Measurements from ENCODE around the gene CDKN3.
A peak's percentile ranks its signal among the peaks of the same experiment; 100 is the strongest.
"Not testable (repeated sequence)": the region's sequence is repeated elsewhere in the genome, so short reads cannot be mapped to it uniquely, and the experiment has no call there.

CDKN3 gene

DNA sequence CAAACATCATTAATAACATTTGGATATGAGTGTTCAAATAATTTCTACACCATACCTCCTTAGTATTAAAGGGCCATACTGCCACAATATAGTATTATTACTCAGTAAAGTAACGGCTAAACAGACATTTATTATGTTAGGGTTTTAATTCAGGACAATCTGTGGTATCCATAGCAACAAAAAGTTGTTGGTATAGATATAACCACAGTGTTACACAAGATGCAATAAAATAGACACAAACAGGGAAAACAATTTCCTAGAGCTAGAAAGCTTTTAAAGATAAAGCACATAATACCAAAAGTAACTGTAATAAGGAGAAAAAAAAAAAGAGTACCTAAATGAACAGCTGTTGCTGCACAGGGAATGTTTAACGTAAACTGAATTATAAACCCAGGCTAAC lies 28.3 kb downstream of the CDKN3 start:
- peaks cover 8% of the 10 kb centered on the region for H3K36me3 ChIP-seq (ENCODE audit: insufficient read depth, low read length)
- H3K9ac ChIP-seq (ENCODE audit: low read depth, low read length): no peak overlapping the region
- no peaks in the 10 kb centered on the region for H3K4me1 ChIP-seq (ENCODE audit: insufficient read depth, low read length)
- H3K9me3 ChIP-seq (ENCODE audit: control insufficient read depth, insufficient read depth, low read length): no peaks in the 10 kb centered on the region

DNA sequence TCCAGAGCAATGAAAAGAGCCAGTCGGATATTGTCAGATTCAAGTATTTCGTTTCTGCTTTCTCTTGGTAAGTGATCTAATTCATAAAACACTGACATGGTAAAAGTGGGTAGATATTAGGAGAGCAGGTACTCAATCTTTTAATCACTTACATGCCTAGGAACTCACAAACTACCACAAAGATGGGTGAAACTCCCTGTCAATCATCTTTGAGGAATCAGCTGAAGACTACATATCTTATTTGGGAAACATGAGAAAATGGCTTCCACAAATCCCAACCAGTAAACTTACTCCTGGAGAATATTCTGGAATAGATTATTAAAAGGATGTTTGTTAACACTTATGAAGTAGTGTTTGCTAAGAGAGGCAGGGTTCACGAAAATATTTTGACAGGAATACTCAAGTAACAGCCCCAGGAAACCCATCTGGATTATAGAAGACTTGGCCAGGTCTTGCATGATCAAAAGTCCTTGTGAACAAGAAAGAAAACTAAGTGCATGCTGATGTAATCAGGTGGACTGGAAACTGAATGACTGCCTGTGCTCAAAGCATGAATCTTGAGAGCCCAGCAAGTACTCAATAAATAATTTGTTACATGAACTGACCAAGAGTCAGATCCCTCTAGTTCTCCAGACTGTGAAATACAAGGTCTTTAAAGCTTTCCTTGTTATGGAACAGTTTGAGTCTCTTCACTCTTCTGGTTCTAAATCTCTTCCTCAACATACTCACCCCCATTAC lies 28.9 kb downstream of the CDKN3 start:
- H3K9me3 ChIP-seq (ENCODE audit: control insufficient read depth, insufficient read depth, low read length): no peaks in the 10 kb centered on the region
- no peak overlapping the region for H3K9ac ChIP-seq (ENCODE audit: low read depth, low read length)
- H3K36me3 ChIP-seq (ENCODE audit: insufficient read depth, low read length): peaks cover 8% of the 10 kb centered on the region
- H3K4me1 ChIP-seq (ENCODE audit: insufficient read depth, low read length): no peaks in the 10 kb centered on the region

DNA sequence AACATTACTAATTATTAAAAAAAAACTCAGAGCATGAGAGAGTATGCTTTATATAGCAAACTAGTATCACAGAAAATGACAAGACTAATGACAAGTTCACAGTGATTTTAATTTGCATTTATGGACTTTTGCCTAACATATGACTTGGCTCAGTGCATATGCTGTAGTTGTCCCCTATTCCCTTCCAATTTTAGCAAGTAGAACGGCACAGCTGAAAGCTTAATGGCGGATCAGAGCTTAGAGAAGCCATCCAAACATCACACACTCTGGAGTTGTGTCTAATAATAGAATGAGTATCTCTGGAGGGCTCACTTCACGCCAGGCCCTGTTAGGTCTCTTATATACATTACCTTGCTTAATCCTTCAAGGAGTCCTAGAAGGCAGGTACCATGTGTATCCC lies 31.1 kb downstream of the CDKN3 start:
- H3K36me3 ChIP-seq (ENCODE audit: insufficient read depth, low read length): peaks cover 8% of the 10 kb centered on the region
- H3K9me3 ChIP-seq (ENCODE audit: control insufficient read depth, insufficient read depth, low read length): no peaks in the 10 kb centered on the region
- H3K4me1 ChIP-seq (ENCODE audit: insufficient read depth, low read length): peaks cover 4% of the 10 kb centered on the region; the same call in 1 of the 2 replicates
- H3K9ac ChIP-seq (ENCODE audit: low read depth, low read length): no peak overlapping the region

DNA sequence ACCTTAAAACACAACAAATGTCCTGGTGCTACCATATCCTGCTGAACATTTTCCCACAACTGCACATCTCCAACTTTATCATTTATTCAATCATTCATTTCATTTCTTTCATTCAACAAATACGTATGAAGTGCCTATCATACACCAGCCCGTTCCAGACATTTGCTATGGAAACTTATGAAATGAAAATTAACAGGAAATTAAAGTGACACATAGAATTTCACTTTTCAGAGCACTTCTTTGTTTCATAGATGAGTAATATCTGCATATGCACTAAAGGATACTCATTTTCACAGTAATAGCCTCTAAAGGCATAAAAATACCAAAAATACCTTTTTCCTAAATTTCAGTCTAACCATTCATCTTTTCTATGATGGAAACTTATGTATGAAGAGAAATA lies 31.7 kb downstream of the CDKN3 start:
- H3K9me3 ChIP-seq (ENCODE audit: control insufficient read depth, insufficient read depth, low read length): no peaks in the 10 kb centered on the region
- H3K9ac ChIP-seq (ENCODE audit: low read depth, low read length): no peak overlapping the region
- H3K36me3 ChIP-seq (ENCODE audit: insufficient read depth, low read length): peaks cover 8% of the 10 kb centered on the region
- H3K4me1 ChIP-seq (ENCODE audit: insufficient read depth, low read length): peaks cover 4% of the 10 kb centered on the region; the same call in 1 of the 2 replicates

DNA sequence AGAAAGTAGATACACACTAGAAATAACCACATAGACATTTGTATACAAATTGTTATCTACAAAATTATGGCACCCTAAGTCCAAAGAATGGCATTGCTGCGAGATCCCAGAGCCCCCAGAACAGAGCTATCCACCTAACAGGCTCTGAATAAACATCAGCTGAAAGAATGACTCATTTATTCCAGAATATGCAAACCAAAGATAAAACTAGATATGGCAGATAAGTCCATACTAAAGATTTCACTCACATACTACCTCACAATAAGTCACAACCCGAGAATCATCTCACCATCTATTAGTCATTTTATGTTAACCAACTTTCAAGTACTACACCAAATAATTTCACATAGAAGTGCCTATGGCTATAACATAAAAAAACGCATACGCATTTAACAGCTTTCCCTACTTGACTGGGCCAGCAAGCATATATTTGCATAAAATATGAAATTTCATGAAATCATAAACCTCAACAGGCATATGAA lies 38.7 kb downstream of the CDKN3 start:
- H3K9ac ChIP-seq (ENCODE audit: low read depth, low read length): no peak overlapping the region
- H3K9me3 ChIP-seq (ENCODE audit: control insufficient read depth, insufficient read depth, low read length): no peaks in the 10 kb centered on the region
- no peaks in the 10 kb centered on the region; the same call in 1 of the 2 replicates for H3K36me3 ChIP-seq (ENCODE audit: insufficient read depth, low read length)
- H3K4me1 ChIP-seq (ENCODE audit: insufficient read depth, low read length): peaks cover 24% of the 10 kb centered on the region

DNA sequence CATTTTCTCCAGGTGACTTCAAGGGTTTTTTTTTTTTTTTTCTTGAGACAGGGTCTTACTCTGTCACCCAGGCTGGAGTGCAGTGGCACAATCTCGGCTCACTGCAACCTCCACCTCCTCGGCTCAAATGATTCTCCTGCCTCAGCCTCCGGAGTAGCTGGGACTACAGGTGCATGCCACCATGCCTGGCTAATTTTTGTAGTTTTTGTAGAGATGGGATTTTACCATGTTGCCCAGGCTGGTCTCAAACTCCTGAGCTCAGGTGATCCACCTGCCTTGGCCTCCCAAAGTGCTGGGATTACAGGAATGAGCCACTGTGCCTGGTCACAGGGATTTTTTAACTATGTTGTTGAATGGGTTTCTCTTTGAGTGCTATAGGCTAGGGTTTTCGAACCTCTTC lies 41.1 kb downstream of the CDKN3 start:
- H3K4me1 ChIP-seq (ENCODE audit: insufficient read depth, low read length): peaks cover 20% of the 10 kb centered on the region
- H3K9me3 ChIP-seq (ENCODE audit: control insufficient read depth, insufficient read depth, low read length); H3K36me3 ChIP-seq (ENCODE audit: insufficient read depth, low read length); H3K9ac ChIP-seq (ENCODE audit: low read depth, low read length): not testable (repeated sequence)

DNA sequence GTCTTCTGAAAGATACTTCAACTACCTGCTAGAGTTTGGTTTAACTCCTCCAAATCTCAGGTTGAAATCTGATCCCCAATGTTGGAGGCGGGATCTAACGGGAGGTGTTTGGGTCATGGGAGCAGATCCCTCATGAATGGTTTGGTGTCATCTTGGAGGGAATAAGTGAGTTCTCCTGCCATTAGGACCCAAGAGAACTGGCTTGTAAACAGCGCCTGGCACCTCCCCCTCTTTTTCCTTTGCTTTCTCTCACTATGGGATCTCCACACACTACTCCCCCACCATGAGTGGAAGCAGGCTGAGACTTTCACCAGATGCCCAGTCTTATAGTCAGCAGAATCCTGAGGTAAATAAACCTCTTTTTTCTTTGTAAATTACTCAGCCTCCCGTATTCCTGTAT lies 41.9 kb downstream of the CDKN3 start:
- Histone ChIP-seq H3K4me1 (ENCODE audit: insufficient read depth, low read length) (peaks cover 20% of the 10 kb centered on the region), H3K36me3 (ENCODE audit: insufficient read depth, low read length) (no peaks in the 10 kb centered on the region), H3K9ac (ENCODE audit: low read depth, low read length) (no peak overlapping the region; the same call in 1 of the 2 replicates), H3K9me3 (ENCODE audit: control insufficient read depth, insufficient read depth, low read length) (no peaks in the 10 kb centered on the region)

DNA sequence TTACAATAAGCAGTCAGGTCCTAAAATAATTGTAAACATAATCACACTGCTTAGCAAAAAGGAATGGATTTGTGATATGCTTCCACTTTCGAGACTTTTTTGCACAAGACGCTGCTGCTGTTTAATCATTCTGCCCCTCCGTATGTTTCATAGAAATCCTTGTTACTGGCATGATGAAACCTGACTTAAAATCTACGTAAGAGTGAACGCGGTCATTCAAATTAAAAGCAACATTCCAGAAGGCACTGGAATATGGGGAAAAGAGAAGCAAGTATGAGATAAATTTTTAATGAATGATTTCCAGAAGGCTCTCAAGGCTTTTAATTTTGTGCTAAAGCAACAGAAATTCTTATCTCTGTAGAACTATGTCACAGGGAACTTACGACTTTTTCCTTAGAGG lies 43.2 kb downstream of the CDKN3 start:
- H3K36me3 ChIP-seq (ENCODE audit: insufficient read depth, low read length): no peaks in the 10 kb centered on the region
- H3K9me3 ChIP-seq (ENCODE audit: control insufficient read depth, insufficient read depth, low read length): no peaks in the 10 kb centered on the region
- peak overlapping the region; percentile 86 for H3K9ac ChIP-seq (ENCODE audit: low read depth, low read length)
- peaks cover 20% of the 10 kb centered on the region for H3K4me1 ChIP-seq (ENCODE audit: insufficient read depth, low read length)

DNA sequence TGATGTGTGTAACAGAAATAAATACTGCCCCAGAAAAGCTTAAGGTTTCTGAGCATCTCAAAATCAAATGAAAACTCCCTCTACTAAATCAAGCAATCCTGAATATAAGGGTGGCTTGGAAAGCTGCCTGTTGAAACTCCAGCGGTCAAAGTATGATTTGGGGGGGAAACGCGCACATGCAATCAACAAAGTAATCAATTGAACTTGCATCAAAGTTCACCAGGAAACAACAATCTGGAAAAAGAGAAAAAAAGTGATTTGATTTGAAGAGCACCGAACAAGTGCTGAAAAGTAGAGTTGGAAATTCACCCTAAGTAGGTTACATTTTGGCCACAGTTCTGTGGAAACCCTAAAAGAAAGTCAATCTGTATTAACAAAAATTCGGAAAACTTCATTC lies 43.7 kb downstream of the CDKN3 start:
- H3K4me1 ChIP-seq (ENCODE audit: insufficient read depth, low read length): peaks cover 20% of the 10 kb centered on the region

DNA sequence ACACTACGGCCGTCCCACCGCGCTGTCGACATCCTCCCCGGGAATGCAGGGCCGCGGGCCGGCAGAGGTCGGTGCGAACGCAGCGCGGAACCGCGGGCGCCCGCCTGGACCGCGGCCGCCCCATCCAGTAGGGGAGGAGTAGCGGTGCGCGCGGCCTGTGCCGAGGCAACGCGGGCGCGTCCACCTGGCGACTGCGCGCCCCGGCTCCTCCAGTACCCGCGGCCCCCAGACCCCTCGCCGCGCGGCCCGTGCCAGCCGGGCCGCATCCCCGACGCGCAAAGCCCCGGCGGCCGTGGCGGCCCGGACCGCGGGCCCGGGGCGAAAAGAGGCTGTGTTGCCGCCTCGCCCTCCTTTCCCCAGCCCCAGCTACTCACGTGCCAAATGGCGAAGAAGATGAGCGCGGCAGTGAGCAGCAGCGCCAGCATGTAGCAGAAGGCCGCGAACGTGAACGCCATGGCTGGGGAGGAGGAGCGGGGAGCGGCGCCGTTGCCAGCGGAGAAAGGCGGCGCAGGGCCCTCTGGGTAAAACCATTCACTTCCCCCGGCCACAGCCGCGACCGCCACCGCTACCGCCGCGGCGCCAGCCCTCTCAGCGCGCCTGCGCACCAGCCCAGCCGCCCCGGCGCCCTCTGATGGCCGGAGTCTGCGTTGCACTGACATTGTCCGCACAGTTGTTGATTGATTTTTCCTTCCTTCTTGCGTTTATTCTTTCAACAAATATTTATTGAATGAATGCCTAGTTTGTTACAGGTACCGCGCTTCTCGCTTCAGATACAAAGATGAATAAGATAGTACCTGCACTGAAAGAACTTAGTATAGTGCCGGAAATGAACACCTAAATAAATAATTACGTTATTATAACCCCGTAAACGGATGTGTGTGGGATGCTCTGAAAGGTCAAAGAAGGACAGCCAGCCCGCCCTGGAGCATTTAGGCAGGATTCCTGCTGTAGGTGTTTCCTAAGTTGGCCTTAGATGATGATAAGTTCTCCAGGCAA lies 44.4 kb downstream of the CDKN3 start, which contains the start of gene CNIH1:
Gene CNIH1 (minus strand): TSS at position 502 of the 996 bp plus-strand sequence. CDS start 47 bp downstream, at position 455.
- Histone ChIP-seq H3K4me1 (ENCODE audit: insufficient read depth, low read length) (peaks cover 20% of the 10 kb centered on the region), H3K36me3 (ENCODE audit: insufficient read depth, low read length) (no peaks in the 10 kb centered on the region), H3K9me3 (ENCODE audit: control insufficient read depth, insufficient read depth, low read length) (no peaks in the 10 kb centered on the region), H3K9ac (ENCODE audit: low read depth, low read length) (peak within 1 kb of the TSS; percentile 86)

More for the DNA sequence above, 43.7 kb downstream of the CDKN3 start:
- Histone ChIP-seq H3K9me3 (ENCODE audit: control insufficient read depth, insufficient read depth, low read length) (no peaks in the 10 kb centered on the region), H3K36me3 (ENCODE audit: insufficient read depth, low read length) (no peaks in the 10 kb centered on the region), H3K9ac (ENCODE audit: low read depth, low read length) (peak overlapping the region; percentile 86)

DNA sequence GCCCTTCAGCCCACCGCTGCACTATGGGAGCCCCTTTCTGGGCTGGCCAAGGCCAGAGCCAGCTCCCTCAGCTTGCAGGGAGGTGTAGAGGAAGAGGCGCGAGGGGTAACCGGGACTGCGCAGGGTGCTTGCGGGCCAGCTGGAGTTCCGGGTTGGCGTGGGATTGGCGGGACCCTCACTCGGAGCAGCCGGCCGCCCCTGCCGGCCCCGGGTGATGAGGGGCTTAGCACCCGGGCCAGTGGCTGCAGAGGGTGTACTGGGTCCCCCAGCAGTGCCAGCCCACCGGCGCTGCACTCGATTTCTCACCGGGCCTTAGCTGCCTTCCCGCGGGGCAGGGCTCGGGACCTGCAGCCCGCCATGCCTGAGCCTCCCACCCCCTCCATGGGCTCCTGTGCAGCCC lies 46.2 kb downstream of the CDKN3 start:
- H3K9me3 ChIP-seq (ENCODE audit: control insufficient read depth, insufficient read depth, low read length); H3K36me3 ChIP-seq (ENCODE audit: insufficient read depth, low read length); H3K9ac ChIP-seq (ENCODE audit: low read depth, low read length): not testable (repeated sequence)
- H3K4me1 ChIP-seq (ENCODE audit: insufficient read depth, low read length): peaks cover 12% of the 10 kb centered on the region

DNA sequence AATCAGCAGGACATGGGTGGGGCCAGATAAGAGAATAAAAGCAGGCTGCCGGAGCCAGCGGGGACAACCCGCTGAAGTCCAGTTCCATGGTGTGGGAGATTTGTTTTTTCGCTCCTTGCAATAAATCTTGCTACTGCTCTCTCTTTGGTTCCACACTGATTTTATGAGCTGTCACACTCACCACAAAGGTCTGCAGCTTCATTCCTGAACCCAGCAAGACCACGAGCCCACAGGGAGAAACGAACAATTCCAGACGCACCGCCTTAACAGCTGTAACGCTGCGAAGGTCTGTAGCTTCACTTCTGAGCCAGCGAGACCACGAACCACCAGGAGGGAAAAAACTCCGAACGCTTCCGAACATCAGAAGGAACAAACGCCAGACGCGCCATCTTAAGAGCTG lies 47.2 kb downstream of the CDKN3 start:
- Histone ChIP-seq H3K4me1 (ENCODE audit: insufficient read depth, low read length) (peaks cover 3% of the 10 kb centered on the region; the same call in 1 of the 2 replicates), H3K9me3 (ENCODE audit: control insufficient read depth, insufficient read depth, low read length) (no peaks in the 10 kb centered on the region), H3K36me3 (ENCODE audit: insufficient read depth, low read length) (no peaks in the 10 kb centered on the region), H3K9ac (ENCODE audit: low read depth, low read length) (no peak overlapping the region)

DNA sequence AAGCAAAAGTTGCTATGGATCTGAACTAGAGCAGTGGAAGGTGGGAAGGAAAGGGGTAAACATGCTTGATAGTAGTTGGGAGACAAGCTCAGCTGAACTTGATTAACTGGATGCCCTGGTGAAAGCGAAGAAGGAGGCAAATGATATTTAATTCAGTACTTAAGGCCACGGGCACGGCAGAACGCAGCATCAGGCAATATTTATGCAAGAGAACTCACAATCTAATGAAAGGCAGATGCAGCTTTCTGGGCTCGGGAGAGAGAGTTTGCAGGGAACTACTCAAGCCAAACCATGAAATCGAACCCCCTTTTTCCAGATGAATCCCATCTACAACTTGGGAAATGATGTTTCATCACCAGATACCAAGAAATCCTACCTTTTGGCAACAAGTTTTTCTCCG lies 47.9 kb downstream of the CDKN3 start:
- no peak overlapping the region for H3K9ac ChIP-seq (ENCODE audit: low read depth, low read length)
- H3K9me3 ChIP-seq (ENCODE audit: control insufficient read depth, insufficient read depth, low read length): no peaks in the 10 kb centered on the region
- H3K4me1 ChIP-seq (ENCODE audit: insufficient read depth, low read length): no peaks in the 10 kb centered on the region
- no peaks in the 10 kb centered on the region for H3K36me3 ChIP-seq (ENCODE audit: insufficient read depth, low read length)

DNA sequence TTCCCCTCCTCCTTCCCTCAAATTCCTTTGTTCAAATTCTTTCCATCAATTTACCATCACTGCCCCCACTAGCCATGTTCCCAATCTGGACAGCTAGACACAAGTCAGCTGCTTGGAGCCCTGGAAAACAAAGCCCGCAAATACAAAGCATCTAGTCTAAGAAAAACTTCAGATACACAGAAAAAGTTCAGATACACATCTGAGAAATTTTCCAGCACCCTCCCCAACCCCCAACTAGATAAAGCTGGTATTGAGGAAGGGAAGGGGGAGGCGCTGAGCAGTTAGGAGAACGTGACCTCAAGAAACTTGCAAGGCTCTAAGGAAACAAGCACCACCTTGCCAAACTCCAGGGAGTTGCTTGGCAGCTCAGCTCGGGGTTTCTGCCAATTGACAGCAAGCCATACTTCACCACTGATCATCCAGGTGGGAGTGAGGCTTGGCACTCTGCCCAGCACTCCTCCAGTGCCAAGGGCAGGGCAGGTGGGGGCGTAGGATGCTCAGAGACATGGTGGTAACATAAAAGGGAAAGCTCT lies 49.4 kb downstream of the CDKN3 start:
- H3K4me1 ChIP-seq (ENCODE audit: insufficient read depth, low read length): no peaks in the 10 kb centered on the region
- H3K9me3 ChIP-seq (ENCODE audit: control insufficient read depth, insufficient read depth, low read length): no peaks in the 10 kb centered on the region
- no peaks in the 10 kb centered on the region for H3K36me3 ChIP-seq (ENCODE audit: insufficient read depth, low read length)
- H3K9ac ChIP-seq (ENCODE audit: low read depth, low read length): no peak overlapping the region

Measured in ES-I3 (cell line).